T-helper 22 cell (primary cell): ENCODE data around the gene LY6G6D.

Source experiments
- DNase-seq: peaks from one replicate; pipeline ENCODE4 v3.0.0-alpha.2; 2020; ENCODE audit warnings: low read depth

Gene LY6G6D

GRCh38 chr6:31736021-31736767, 21.0 kb downstream of the LY6G6D start, which contains the start of gene CLIC1:
TSS of gene CLIC1 (minus strand) at chr6:31736530. CDS start at chr6:31736300, 230 bp downstream.
- peak; percentile 66 for DNase-seq

- DNase-seq = no peak
Measured at GRCh38 chr6:31736768-31737314, 21.7 kb downstream of the LY6G6D start.

DNA sequence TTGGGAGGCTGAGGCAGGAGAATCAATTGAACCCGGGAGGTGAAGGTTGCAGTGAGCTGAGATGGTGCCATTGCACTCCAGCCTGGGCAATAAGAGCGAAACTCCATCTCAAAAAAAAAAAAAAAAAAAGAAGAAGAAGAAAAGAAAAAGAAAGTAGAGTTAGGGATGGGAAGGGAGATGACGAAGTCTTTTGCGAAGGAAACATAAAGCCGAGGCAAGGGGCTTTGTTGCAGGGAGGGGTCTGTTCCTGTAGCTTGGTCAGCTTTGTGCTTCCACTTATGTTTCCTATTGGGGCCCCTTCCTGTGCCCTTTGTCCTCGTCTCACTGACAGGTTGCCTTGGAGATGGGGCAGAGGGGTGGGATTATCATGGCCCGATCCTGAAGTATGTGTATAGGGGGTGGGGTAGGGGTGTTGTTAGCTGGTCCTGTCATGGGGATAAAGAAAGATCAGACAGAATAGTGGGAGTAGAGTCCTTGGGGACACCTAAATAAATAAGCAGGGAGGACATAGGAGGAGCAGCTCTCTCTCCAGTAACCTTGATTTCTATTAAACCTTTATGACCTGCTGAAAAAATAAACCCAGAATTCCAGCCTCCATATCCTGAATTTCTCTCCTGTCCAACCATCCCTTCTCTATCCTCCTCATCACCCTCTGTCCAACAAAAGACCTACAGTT, 22.3 kb downstream of the LY6G6D start:
- no peak for DNase-seq

- DNase-seq = peak; percentile 69
Measured at GRCh38 chr6:31737991-31738979, 23.1 kb downstream of the LY6G6D start.

- DNase-seq = peak; percentile 91
Measured at GRCh38 chr6:31739639-31740396, 24.7 kb downstream of the LY6G6D start, which contains the start of gene MSH5. TSS of gene MSH5 (plus strand) at chr6:31740005. CDS start at chr6:31740467, 462 bp downstream.

DNA sequence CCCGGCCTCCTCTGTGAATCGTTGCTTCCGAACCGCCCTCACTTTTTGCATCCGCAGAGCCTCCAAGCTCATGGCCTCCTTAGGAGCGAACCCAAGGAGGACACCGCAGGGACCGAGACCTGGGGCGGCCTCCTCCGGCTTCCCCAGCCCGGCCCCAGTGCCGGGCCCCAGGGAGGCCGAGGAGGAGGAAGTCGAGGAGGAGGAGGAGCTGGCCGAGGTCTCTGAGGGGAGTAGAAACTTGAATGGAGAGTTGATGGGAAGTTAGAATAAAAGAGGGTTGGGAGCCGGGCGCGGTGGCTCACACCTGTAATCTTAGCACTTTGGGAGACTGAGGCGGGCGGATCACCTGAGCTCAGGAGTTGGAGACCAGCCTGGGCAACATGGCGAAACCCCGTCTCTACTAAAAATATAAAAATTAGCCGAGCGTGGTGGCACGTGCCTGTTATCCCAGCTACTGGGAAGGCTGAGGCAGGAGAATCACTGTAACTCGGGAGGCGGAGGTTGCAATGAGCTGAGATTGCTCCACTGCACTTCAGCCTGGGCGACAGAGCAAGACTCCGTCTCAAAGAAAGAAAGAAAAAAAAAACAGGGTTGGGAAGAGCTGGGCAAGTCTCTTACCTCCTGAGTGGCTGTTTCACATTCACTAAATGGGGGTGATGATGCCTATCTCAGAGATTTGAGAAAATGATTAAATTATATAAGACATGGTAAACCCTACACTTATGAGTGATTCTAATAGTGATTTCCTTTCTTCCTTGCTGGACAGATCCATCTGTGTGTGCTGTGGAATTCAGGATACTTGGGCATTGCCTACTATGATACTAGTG, 25.5 kb downstream of the LY6G6D start:
- DNase-seq = no peak

GRCh38 chr6:31741815-31742214, 26.7 kb downstream of the LY6G6D start:
- no peak for DNase-seq

GRCh38 chr6:31742894-31743293, 27.7 kb downstream of the LY6G6D start:
- no peak for DNase-seq

DNA sequence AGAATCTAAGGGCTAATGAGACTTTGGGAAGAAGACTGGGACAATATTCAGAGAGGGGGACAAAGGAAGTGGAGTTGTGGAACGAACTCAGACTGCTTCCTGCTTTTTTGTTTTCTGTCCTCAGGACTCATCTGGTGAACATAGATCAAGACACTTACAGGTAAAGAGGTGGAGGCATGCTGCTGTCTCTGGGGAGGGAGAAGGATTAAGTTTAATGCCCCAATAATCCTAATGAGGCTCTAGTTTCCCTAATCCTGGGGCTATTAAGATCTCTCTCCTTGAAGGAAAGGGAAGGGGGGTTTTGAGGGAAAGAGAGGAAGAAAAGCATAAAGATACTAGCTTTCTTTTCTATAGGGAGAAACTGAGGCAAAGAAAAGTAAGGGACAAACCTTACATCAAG, 29.3 kb downstream of the LY6G6D start:
- no peak for DNase-seq

DNA sequence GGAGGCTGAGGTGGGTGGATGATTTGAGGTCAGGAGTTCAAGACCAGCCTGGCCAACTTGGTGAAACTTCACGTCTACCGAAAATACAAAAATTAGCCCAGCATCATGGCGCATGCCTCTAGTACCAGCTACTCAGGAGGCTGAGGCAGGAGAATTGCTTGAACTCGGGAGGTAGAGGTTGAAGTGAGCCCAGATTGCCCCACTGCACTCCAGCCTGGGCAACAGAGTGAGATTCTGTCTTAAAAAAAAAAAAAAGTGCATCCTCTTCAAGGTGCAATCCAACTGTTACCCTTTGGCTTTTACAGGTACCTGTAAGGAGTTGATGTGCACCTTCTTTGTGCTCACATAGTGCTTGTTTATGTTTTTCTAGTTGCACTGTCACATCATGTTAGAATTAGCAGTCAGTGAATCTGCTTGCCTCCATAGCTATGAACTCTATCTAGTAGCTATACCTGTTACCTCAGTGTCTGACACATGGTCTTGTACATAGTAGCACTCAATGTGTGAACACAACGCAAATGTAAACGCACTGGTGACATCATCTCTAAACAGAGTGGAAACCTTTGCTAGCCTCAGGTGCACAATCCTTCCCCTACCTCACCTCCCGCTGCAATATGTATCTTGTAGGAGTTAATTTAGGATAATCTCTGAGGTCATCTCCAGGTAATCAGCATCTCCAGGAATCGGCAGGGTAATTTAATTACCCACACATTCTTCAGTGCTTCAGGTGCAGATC, 34.3 kb downstream of the LY6G6D start:
- DNase-seq = no peak

DNA sequence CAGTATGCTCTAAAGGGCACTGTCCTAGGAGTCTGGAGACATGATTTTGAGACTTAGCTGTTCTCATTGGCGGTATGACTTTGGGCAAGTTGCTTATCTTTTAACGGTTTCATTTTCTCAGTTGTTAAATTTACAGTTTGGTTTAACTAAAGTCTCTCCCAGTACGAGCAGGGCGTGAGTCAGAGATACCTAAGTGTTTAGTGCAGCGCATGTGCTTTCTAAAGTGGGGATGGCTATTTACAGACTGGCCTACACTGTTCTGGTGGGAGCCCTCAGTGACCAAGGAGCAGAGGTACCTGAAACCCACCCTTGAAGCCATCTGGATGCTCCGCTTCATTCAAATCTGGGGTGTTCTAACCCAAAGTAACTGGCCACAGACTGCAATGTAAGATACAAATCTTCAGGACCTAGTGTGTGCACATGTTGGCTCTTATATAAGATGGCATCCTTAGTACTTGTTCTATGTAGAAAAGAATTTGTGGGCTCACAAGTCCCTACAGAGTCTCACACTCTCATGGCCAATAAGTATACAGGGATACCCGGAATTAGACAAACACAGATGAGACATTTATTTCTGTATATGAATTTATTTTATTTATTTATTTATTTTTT, 35.4 kb downstream of the LY6G6D start:
- DNase-seq = no peak

DNA sequence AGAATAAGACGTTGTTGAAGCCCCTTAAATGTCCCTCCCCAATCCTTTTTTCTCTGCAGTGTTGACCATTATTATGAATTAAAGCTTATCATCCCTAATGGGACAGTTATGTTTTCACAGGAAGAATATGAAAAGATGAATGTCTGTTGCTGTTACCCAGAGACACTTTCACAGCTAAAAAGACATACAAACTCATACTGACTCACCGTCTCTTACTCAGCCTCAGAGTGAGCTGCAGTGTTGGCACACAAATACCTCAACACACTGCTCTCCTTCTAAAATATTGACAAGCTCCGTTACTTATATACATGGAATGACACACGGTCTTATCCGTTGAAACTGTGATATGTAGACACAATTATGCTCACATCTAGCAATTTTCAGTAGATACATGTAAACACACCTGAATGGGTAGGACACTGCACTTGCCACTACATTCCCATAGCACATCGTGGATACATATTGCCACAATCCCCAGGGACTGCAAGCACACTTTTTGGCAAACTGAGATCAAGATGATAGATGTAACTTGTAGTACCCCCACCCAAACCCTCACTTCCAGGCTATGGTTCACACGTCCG, 37.7 kb downstream of the LY6G6D start:
- no peak for DNase-seq

GRCh38 chr6:31758281-31758680, 43.1 kb downstream of the LY6G6D start:
- no peak for DNase-seq

- DNase-seq = no peak
Measured at GRCh38 chr6:31760790-31761189, 45.6 kb downstream of the LY6G6D start.

- no peak for DNase-seq
Measured at GRCh38 chr6:31761343-31761742, 46.2 kb downstream of the LY6G6D start.

DNA sequence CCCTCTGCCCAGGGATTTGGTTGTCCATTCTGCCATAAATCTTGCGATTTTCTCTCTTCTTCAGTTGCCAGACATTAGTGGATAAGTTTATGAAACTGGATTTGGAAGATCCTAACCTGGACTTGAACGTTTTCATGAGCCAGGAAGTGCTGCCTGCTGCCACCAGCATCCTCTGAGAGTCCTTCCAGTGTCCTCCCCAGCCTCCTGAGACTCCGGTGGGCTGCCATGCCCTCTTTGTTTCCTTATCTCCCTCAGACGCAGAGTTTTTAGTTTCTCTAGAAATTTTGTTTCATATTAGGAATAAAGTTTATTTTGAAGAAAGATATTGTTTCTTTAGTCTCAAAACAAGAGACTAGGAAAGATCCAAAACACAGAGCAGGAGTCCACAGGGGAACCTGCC, 47.2 kb downstream of the LY6G6D start, which contains the start of gene SAPCD1:
SAPCD1 (plus strand) TSS at position 301 of the 400 bp plus-strand sequence. CDS start 399 bp downstream, outside the sequence.
- DNase-seq = no peak

GRCh38 chr6:31762878-31763618, 47.9 kb downstream of the LY6G6D start:
- no peak for DNase-seq

- no peak for DNase-seq
Measured at GRCh38 chr6:31763619-31763940, 48.4 kb downstream of the LY6G6D start.
